Transverse colon (tissue), 4 donors: ENCODE results near the gene RPP38. TPM values are rescaled to one million over a fixed set of nuclear protein-coding genes. Genes with fewer than 3 reads are reported as not detected.

Source experiments
- DNase-seq: peaks from one replicate; pipeline ENCODE4 v3.0.0-alpha.2; 2019
- H3K27ac ChIP-seq, 4 donors: fragments of 200-600 bp; sonication (generic); 2 replicates each; pipeline ENCODE4 v1.5.1; 2016 to 2018; ENCODE audit warnings: inconsistent platforms in 4 of 4
- H3K27me3 ChIP-seq: fragments of 200-600 bp; sonication (generic); 2 replicates; pipeline ENCODE4 v1.5.1; 2017; ENCODE audit warnings: inconsistent platforms
- H3K36me3 ChIP-seq, 4 donors: fragments of 200-600 bp; sonication (generic); 2 replicates each; pipeline ENCODE4 v1.5.1; 2017 to 2019; ENCODE audit warnings: inconsistent platforms in 4 of 4
- H3K4me1 ChIP-seq, 4 donors: fragments of 200-600 bp; sonication (generic); 2 replicates each; pipeline ENCODE4 v1.5.1; 2017 to 2020; ENCODE audit warnings: inconsistent platforms in 4 of 4
- H3K4me3 ChIP-seq, 4 donors: fragments of 200-600 bp; sonication (generic); 1 replicate in 1 of 4; 2 replicates in 3 of 4; pipeline versions ENCODE4 v1.5.1 to v1.6.1; 2017 to 2019; ENCODE audit warnings: inconsistent platforms in 4 of 4
- H3K9me3 ChIP-seq, 2 donors: fragments of 200-600 bp; sonication (generic); 2 replicates each; pipeline ENCODE4 v1.5.1; 2017 to 2019; ENCODE audit warnings: inconsistent platforms in 2 of 2
- EP300 ChIP-seq: sonication (generic); formaldehyde crosslinking; IDR thresholded peaks from one replicate; pipeline ENCODE4 v1.6.1; 2017; ENCODE audit warnings: antibody characterized with exemption, low read depth
- POLR2A ChIP-seq: fragments of 450-650 bp; IDR thresholded peaks from one replicate; pipeline ENCODE4 v1.6.1; 2016; ENCODE audit warnings: antibody characterized with exemption, mild to moderate bottlenecking, moderate library complexity
- POLR2AphosphoS5 ChIP-seq, 3 donors: sonication (generic); formaldehyde crosslinking; IDR thresholded peaks; one replicate each; pipeline ENCODE4 v1.6.1; 2016; ENCODE audit warnings: antibody characterized with exemption in 3 of 3
- WGBS, 2 donors: methylation state at CpG; one replicate each; pipeline ENCODE4 v1.1.5; 2018; ENCODE audit warnings: low coverage in 1 of 2; 5-methylcytosine and 5-hydroxymethylcytosine counted together
- in situ Hi-C, 4 donors: fragments of 200-750 bp; cut with MboI; loops; one replicate each; pipeline versions ENCODE4 v1.15.0 to v1.15.1; 2017; ENCODE audit warnings: low sequenced_read_pairs in 3 of 4, low pct_ligation_motif_present in 1 of 4, low pct_unique_long_range_greater_than_20kb in 1 of 4
- intact Hi-C: fragments of 100-400 bp; cut with DNase I; formaldehyde crosslinking; loops from one replicate; pipeline ENCODE4 v1.15.1; 2023; ENCODE audit warnings: low total_unique reads
- total RNA-seq, 4 donors: library from RNA; depleted of rRNA; stranded (reverse); fragments of >200 nt; gene quantifications; one replicate each; pipeline ENCODE4 v1.1.0, GENCODE V29; 2016
- TF ChIP-seq, protein P1 (sequence below), 5 experiments: fragments of 200-600 bp in 3 of 5; fragments of 450-650 bp in 2 of 5; sonication (generic) in 3 of 5; IDR thresholded peaks; 1 replicate in 2 of 5; 2 replicates in 3 of 5; pipeline ENCODE4 v1.5.1; 2016 to 2017; ENCODE audit warnings: antibody characterized with exemption in 5 of 5, inconsistent platforms in 3 of 5, mild to moderate bottlenecking in 2 of 5, moderate library complexity in 1 of 5

The RPP38 gene
- total RNA-seq, 4 donors from 2014 or later, result 4.1 to 103 (median 20.9) TPM

- Histone ChIP-seq H3K27ac (no peak overlapping the region), H3K36me3 (peaks cover 0 to 28% (median 10%) of the 10 kb centered on the region in 4 donors)
- TF ChIP-seq EP300 (no peak), POLR2AphosphoS5 (IDR thresholded peaks at IDR 0.05) (no peak), POLR2A (no peak)
- TF ChIP-seq, protein P1, sequence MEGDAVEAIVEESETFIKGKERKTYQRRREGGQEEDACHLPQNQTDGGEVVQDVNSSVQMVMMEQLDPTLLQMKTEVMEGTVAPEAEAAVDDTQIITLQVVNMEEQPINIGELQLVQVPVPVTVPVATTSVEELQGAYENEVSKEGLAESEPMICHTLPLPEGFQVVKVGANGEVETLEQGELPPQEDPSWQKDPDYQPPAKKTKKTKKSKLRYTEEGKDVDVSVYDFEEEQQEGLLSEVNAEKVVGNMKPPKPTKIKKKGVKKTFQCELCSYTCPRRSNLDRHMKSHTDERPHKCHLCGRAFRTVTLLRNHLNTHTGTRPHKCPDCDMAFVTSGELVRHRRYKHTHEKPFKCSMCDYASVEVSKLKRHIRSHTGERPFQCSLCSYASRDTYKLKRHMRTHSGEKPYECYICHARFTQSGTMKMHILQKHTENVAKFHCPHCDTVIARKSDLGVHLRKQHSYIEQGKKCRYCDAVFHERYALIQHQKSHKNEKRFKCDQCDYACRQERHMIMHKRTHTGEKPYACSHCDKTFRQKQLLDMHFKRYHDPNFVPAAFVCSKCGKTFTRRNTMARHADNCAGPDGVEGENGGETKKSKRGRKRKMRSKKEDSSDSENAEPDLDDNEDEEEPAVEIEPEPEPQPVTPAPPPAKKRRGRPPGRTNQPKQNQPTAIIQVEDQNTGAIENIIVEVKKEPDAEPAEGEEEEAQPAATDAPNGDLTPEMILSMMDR (IDR thresholded peaks at IDR 0.05), result no peak
Observed at GRCh38 chr10:15137036-15137359, 39.8 kb downstream of the RPP38 start.

DNA sequence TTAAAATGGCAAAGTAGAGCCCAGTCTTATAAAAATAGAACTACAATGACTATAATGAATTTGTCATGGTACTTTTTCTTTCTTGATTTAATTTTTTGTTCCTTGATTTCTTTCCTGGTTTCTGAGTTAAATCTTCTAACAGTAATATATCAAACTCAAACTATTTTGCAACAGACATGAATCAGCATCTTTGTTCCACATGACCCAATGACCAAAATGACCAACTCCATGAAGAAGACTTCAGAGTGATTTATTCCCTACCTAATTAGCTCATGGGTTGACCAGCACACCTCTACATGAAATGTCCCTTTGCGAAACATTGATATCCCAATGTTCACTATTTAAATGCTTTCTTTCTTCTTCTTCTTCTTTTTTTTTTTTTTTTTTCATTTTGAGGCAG lies 40.5 kb downstream of the RPP38 start:
- Histone ChIP-seq H3K4me1 (no peaks in the 10 kb centered on the region), H3K36me3 (peaks cover 0 to 22% (median 7%) of the 10 kb centered on the region in 4 donors), H3K27ac (no peak overlapping the region), H3K4me3 (no peak overlapping the region), H3K9me3 (no peaks in the 10 kb centered on the region), H3K27me3 (no peaks in the 10 kb centered on the region)
- 100% methylated on average over 1 of the region's 1 CpG for WGBS, 2 donors
- no peak for DNase-seq
- no peak for TF ChIP-seq EP300
- no peak for TF ChIP-seq POLR2AphosphoS5 (IDR thresholded peaks at IDR 0.05)
- TF ChIP-seq POLR2A, result no peak
- TF ChIP-seq, protein P1 (IDR thresholded peaks at IDR 0.05), result no peak
- in situ Hi-C loops (no loop called here), intact Hi-C loops (no loop called here)

More at GRCh38 chr10:15137036-15137359, 39.8 kb downstream of the RPP38 start:
- in situ Hi-C loops (no loop called here), intact Hi-C loops (no loop called here)
- Histone ChIP-seq H3K9me3 (no peaks in the 10 kb centered on the region), H3K27me3 (no peaks in the 10 kb centered on the region), H3K4me1 (no peaks in the 10 kb centered on the region), H3K4me3 (no peak overlapping the region)
- no peak for DNase-seq
- 55 to 65% methylated on average over 3 to 4 of the region's 4 CpGs for WGBS, 2 donors

DNA sequence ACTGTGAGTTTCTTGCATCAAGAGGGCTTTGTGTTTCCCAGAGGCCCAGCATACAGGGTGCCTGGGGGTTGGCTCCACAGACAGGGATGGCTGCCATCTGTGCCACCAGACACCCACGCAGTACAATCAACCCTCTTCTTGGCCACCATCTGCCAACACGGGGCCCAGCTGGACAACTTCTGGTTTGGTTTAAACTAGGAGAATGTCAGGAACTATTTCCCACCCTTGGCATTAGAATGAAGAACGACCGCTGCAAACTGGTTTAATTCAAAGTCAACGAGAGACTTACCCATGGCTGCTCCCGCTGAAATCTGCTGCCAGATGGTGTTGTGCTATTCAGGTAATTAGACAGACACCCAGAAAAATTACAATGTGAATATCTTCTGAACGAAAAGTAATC lies 43.5 kb downstream of the RPP38 start:
- Histone ChIP-seq H3K36me3 (no peaks in the 10 kb centered on the region), H3K4me1 (no peaks in the 10 kb centered on the region), H3K9me3 (no peaks in the 10 kb centered on the region), H3K27me3 (no peaks in the 10 kb centered on the region), H3K4me3 (no peak overlapping the region), H3K27ac (no peak overlapping the region)
- in situ Hi-C loops, result no loop called here
- WGBS, 2 donors, result 89 to 90% methylated on average over 3 to 7 of the region's 7 CpGs
- no peak for DNase-seq
- intact Hi-C loops, result no loop called here
- TF ChIP-seq EP300 (no peak), POLR2A (no peak), POLR2AphosphoS5 (IDR thresholded peaks at IDR 0.05) (no peak)
- TF ChIP-seq, protein P1 (IDR thresholded peaks at IDR 0.05), result no peak

- no peaks in the 10 kb centered on the region for H3K4me1 ChIP-seq
- H3K27me3 ChIP-seq, result no peaks in the 10 kb centered on the region
- no peaks in the 10 kb centered on the region for H3K36me3 ChIP-seq
- no peak for DNase-seq
- intact Hi-C loops, result no loop called here
- WGBS, 2 donors, result 64% methylated on average over 11 to 16 of the region's 16 CpGs
- TF ChIP-seq, protein P1 (IDR thresholded peaks at IDR 0.05), result no peak
- TF ChIP-seq POLR2AphosphoS5 (IDR thresholded peaks at IDR 0.05) (no peak), EP300 (no peak), POLR2A (no peak)
- H3K9me3 ChIP-seq, result no peaks in the 10 kb centered on the region
- H3K4me3 ChIP-seq, result no peak overlapping the region
- in situ Hi-C loops, result no loop called here
- H3K27ac ChIP-seq, result no peak overlapping the region
Observed at GRCh38 chr10:15141136-15142054, 44.2 kb downstream of the RPP38 start.
